Hepatocyte (in vitro differentiated cells): Measurements from ENCODE around the gene FOXC2. TPM values are rescaled to one million over a fixed set of nuclear protein-coding genes. Genes with fewer than 3 reads are reported as not detected.

ENCODE experiments used
- DNase-seq: peaks from one replicate; pipeline ENCODE4 v3.0.0-alpha.2; 2016; ENCODE audit warnings: low spot score
- H2AFZ ChIP-seq: fragments of 200-600 bp; sonication (generic); 2 replicates; pipeline ENCODE4 v1.6.0; 2016; ENCODE audit warnings: antibody characterized with exemption, mild to moderate bottlenecking
- H3K27ac ChIP-seq: fragments of 200-600 bp; sonication (generic); 2 replicates; pipeline ENCODE4 v1.5.1; 2016; ENCODE audit warnings: mild to moderate bottlenecking
- H3K27me3 ChIP-seq: fragments of 200-600 bp; sonication (generic); 2 replicates; pipeline ENCODE4 v1.6.1; 2016
- H3K36me3 ChIP-seq: fragments of 200-600 bp; sonication (generic); replicated peaks from 2 replicates; pipeline ENCODE4 v1.5.1; 2016; ENCODE audit warnings: low read depth; ENCODE audit not compliant: insufficient read depth
- H3K4me1 ChIP-seq: fragments of 200-600 bp; sonication (generic); 2 replicates; pipeline ENCODE4 v1.5.1; 2016; ENCODE audit warnings: mild to moderate bottlenecking, moderate library complexity; ENCODE audit not compliant: insufficient read depth
- H3K4me2 ChIP-seq: fragments of 200-600 bp; sonication (generic); 2 replicates; pipeline ENCODE4 v1.6.0; 2016
- H3K4me3 ChIP-seq: fragments of 200-600 bp; sonication (generic); 2 replicates; pipeline ENCODE4 v1.5.1; 2016; ENCODE audit warnings: mild to moderate bottlenecking
- H3K79me2 ChIP-seq: fragments of 200-600 bp; sonication (generic); 2 replicates; pipeline ENCODE4 v1.6.0; 2017; ENCODE audit warnings: mild to moderate bottlenecking
- H3K9me2 ChIP-seq: fragments of 200-600 bp; sonication (generic); replicated peaks from 2 replicates; pipeline ENCODE4 v1.6.0; 2017; ENCODE audit warnings: mild to moderate bottlenecking; ENCODE audit not compliant: insufficient read depth
- H3K9me3 ChIP-seq: fragments of 200-600 bp; sonication (generic); 2 replicates; pipeline ENCODE4 v1.5.1; 2016; ENCODE audit warnings: low read depth, mild to moderate bottlenecking
- H4K20me1 ChIP-seq: fragments of 200-600 bp; sonication (generic); 2 replicates; pipeline ENCODE4 v1.6.0; 2016; ENCODE audit warnings: mild to moderate bottlenecking; ENCODE audit not compliant: insufficient read depth, poor library complexity, severe bottlenecking
- CTCF ChIP-seq: fragments of 200-600 bp; sonication (generic); IDR thresholded peaks from 2 replicates; pipeline ENCODE4 v1.5.1; 2016; ENCODE audit warnings: antibody characterized with exemption, mild to moderate bottlenecking; ENCODE audit not compliant: poor library complexity
- EZH2 ChIP-seq: fragments of 200-600 bp; sonication (generic); IDR thresholded peaks from 2 replicates; pipeline ENCODE4 v1.6.1; 2016; ENCODE audit warnings: antibody characterized with exemption, mild to moderate bottlenecking, borderline replicate concordance
- EZH2phosphoT487 ChIP-seq: fragments of 200-600 bp; sonication (generic); IDR thresholded peaks from one replicate; pipeline ENCODE4 v1.6.1; 2018; ENCODE audit warnings: antibody characterized with exemption, mild to moderate bottlenecking, low read depth, moderate library complexity; ENCODE audit not compliant: unreplicated experiment, severe bottlenecking
- WGBS: methylation state at CpG from one replicate; pipeline ENCODE4 v1.1.6; 2016; ENCODE audit warnings: low lambda C conversion rate; ENCODE audit errors: missing lambda C conversion rate; 5-methylcytosine and 5-hydroxymethylcytosine counted together
- polyA plus RNA-seq: library from polyadenylated mRNA; unstranded; fragments of >200 nt; fragmentation: Nextera tagmentation; extraction: Ambion mirVana; gene quantifications from 2 replicates; pipeline ENCODE4 v1.2.1, GENCODE V29; 2016
- total RNA-seq: library from RNA; depleted of rRNA; stranded (reverse); fragments of >200 nt; gene quantifications from 2 replicates; pipeline ENCODE4 v1.2.3, GENCODE V29; 2014

Gene FOXC2
- total and polyA plus RNA-seq, 2 experiments from 2014 or later, result 0.30 TPM; not detected in 1

- Histone ChIP-seq H3K9me3 (no peaks in the 10 kb centered on the region), H3K9me2 (no peaks in the 10 kb centered on the region), H4K20me1 (no peaks in the 10 kb centered on the region), H3K79me2 (no peaks in the 10 kb centered on the region), H3K27ac (no peak overlapping the region), H3K4me2 (no peak overlapping the region), H3K4me1 (peaks cover 6% of the 10 kb centered on the region), H3K27me3 (peaks cover 63% of the 10 kb centered on the region), H3K36me3 (no peaks in the 10 kb centered on the region), H3K4me3 (no peak overlapping the region), H2AFZ (no peak overlapping the region)
- DNase-seq, result no peak
- TF ChIP-seq EZH2phosphoT487 (no peak), CTCF (no peak), EZH2 (no peak)
- WGBS, result 90% methylated on average over 6 of the region's 6 CpGs
Measured at GRCh38 chr16:86584071-86584685, 17.5 kb downstream of the FOXC2 start.

GRCh38 chr16:86584726-86585721 is 18.4 kb downstream of the FOXC2 start:
- H3K4me2 ChIP-seq, result no peak overlapping the region
- no peaks in the 10 kb centered on the region for H3K79me2 ChIP-seq
- H3K27me3 ChIP-seq, result peaks cover 62% of the 10 kb centered on the region
- H3K9me2 ChIP-seq, result no peaks in the 10 kb centered on the region
- DNase-seq, result no peak
- H2AFZ ChIP-seq, result no peak overlapping the region
- 90% methylated on average over 12 of the region's 12 CpGs for WGBS
- H3K36me3 ChIP-seq, result no peaks in the 10 kb centered on the region
- H4K20me1 ChIP-seq, result no peaks in the 10 kb centered on the region
- TF ChIP-seq EZH2 (no peak), CTCF (no peak), EZH2phosphoT487 (no peak)
- H3K4me1 ChIP-seq, result no peaks in the 10 kb centered on the region
- no peaks in the 10 kb centered on the region for H3K9me3 ChIP-seq
- no peak overlapping the region for H3K4me3 ChIP-seq
- H3K27ac ChIP-seq, result no peak overlapping the region

GRCh38 chr16:86585821-86586611 is 19.4 kb downstream of the FOXC2 start:
- Histone ChIP-seq H3K4me1 (no peaks in the 10 kb centered on the region), H3K36me3 (no peaks in the 10 kb centered on the region), H3K9me2 (no peaks in the 10 kb centered on the region), H3K9me3 (no peaks in the 10 kb centered on the region), H2AFZ (no peak overlapping the region), H3K4me2 (no peak overlapping the region), H3K27me3 (peaks cover 52% of the 10 kb centered on the region), H3K79me2 (no peaks in the 10 kb centered on the region), H4K20me1 (no peaks in the 10 kb centered on the region), H3K4me3 (no peak overlapping the region), H3K27ac (no peak overlapping the region)
- DNase-seq, result no peak
- WGBS, result 80% methylated on average over 10 of the region's 10 CpGs
- no peak for TF ChIP-seq EZH2
- no peak for TF ChIP-seq EZH2phosphoT487
- TF ChIP-seq CTCF, result no peak
